GM12873 (cell line): ENCODE measurements around the gene TXNDC11.

Source experiments
- TF ChIP-seq, protein P1 (sequence below): IDR thresholded peaks from 2 replicates; pipeline ENCODE4 v1.5.1; 2012; ENCODE audit warnings: low read depth, mild to moderate bottlenecking, moderate library complexity, low read length, control low read depth; ENCODE audit not compliant: insufficient read depth; ENCODE audit errors: missing control alignments

Gene TXNDC11

DNA sequence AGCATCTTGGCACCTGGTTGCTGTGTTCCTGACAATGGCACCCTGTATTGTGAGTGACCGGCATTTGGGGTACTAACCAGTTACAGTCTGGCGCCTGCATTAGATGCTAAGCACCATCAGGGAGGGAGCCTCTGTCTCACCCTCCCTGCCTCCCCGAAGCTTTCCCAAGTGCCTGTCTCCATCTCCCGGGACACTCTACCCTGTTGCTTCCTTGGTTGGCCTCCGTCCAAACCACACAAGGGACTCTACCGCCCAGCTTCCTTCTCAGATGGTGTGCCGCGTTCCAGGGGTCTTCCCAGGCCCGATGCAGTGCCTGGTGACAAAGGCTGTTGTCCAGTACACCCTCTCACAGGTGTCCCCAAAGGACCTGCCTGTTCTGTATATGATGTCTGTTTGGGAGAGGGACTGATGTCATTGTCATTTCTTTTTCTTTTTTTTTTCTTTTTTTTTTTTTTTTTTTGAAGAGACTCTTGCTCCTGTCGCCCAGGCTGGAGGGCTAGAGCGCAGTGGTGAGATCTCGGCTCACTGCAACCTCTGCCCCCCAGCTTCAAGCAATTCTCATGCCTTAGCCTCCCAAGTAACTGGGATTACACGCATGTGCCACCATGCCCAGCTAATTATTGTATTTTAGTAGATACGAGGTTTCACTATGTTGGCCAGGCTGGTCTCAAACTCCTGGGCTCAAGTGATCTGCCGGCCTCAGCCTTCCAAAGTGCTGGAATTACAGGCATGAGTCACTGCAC lies 67.7 kb downstream of the TXNDC11 start:
- TF ChIP-seq, protein P1, sequence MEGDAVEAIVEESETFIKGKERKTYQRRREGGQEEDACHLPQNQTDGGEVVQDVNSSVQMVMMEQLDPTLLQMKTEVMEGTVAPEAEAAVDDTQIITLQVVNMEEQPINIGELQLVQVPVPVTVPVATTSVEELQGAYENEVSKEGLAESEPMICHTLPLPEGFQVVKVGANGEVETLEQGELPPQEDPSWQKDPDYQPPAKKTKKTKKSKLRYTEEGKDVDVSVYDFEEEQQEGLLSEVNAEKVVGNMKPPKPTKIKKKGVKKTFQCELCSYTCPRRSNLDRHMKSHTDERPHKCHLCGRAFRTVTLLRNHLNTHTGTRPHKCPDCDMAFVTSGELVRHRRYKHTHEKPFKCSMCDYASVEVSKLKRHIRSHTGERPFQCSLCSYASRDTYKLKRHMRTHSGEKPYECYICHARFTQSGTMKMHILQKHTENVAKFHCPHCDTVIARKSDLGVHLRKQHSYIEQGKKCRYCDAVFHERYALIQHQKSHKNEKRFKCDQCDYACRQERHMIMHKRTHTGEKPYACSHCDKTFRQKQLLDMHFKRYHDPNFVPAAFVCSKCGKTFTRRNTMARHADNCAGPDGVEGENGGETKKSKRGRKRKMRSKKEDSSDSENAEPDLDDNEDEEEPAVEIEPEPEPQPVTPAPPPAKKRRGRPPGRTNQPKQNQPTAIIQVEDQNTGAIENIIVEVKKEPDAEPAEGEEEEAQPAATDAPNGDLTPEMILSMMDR: no peak

DNA sequence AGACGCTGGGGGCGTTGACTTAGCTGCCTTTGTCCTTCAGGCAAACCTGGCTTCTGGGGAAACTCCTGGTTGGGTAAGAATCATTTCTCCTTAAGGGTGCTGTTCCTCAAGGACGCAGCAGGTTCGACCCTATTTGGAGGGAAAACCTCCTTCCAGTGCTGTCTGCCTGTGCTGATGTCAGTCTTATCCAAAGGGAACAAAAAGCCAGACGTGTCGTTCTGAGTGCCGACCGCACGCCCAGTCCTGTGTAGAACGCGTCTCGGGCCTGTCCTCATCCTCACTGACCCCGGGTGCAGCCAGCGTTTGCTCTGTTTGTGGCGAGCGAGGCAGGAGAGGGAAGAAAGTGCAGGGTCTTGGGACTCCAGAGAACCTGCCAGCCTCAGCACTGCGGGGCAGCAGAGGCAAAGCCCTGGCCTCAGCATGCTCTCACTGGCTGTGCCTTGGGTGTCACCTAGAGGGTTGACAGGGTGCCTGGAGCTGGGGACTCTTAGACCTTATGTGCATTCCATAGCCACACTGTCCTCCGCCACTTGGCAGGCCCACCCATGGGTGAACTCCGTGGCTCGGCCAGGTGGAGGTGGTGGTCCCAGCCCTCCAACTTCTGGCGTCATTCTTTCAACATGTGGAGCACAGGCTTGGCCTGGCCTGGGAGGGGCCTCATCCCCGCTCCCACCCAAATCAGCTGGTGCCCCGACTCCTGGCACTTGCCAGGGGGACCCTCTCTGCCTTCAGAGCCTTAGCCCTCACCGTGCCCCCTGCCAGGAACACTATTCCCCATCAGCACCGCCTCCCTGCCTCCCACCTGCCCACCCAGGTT lies 68.4 kb downstream of the TXNDC11 start:
- TF ChIP-seq, protein P1: no peak

DNA sequence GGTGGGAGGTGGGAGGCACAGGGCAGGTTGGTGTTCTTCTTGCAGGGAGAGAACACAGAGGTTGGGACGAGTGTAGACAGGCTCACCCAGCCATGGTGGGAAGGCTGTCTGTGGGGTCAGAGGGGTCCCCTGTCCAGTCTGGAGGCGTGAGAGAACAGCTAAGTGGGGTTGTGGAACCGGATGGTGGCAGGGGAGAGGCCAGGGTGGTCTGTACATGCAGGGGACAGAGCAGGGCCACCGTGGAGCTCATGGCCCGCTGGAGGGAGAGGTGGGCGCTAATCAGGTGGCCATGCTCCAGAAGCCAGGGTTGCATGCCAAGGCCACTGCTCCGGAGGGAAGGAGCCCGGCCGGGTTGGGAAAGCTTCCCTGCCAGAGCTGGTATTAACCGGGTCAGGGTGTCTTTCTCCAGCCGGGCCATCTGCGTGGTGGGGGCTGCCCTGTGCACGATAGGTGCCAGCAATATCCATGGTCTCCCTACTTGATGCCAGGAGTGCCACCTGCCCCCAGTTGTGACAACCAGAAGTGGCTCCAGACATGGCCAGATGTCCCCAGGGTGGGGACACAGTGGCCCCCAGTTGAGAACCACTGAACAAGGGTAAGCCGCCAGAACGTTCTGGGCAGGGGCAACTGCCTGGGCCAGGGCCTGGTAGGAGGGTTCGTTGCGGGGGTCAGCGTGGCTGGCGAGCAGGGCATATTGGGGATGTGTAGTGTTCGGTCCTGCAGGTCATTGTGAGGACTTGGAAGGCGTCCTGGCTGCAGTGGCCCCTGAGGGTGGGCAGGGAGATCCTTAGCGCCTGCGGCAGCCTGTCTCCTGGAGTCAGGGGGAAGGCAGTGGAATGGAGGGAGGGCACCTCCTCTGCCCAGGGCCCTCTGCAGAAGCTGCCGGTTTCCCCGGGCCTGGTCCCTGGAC lies 69.3 kb downstream of the TXNDC11 start:
- TF ChIP-seq, protein P1: no peak

DNA sequence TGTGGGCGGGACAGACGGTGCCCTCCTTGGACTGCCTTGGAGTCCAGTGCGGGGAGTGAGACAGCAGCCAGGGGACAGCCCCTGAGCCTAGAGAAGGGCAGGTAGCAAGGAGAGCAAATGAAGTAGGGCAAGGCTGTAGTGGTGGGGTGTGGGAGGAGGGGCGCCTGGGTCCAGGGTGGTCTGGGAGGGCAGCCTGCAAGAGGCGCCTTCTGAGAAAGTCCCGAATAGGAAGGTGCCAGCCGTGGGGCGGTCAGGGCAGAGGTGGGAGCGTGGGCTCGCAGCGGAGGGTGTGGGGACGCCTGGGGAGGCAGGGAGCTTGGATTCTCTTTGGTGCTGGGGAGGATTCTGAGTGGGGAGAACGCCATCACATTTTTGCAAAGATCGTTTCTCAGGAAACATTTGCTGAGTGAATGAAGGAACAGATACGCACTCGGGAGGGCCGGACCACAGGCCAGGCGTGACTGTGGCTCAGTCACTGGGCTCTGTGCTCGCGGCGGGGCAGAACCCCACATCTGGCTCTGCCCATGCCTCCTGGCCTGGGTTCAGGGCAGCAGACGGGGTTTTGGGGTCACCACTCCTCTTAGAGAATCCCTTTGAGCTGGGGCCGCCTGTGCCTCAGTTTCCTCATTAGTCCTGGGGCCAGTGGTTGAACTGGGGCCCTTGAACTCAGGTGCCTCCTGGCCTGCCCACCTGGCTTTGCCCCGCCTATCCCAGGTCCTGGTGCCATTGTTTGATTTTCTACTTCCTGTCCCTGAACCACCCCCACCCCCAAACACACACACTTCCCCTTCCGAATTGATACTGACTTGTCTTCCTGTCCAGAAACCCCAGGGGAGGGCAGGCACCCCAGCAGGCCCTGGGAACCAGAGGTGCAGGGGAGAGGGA lies 70.2 kb downstream of the TXNDC11 start:
- TF ChIP-seq, protein P1: no peak

DNA sequence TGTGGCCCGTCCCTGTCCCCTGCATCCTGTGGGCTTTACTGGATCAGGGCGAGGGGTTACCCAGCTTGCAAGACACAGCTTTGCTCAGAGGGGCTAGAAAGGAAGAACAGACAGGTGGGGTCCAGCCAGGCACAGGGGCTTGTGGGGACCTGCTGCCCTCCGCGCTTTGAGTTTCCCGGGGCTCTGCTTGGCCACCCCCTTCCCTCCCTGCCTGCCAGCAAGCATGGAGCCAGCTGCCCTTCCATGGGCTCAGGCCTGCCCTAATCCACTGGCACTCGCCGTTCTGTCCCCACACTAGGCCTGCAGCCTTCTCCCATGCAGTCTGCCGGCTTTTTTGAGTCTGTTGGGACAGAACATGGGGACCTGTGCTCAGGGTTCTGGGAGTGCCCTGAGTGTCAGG lies 71.0 kb downstream of the TXNDC11 start:
- TF ChIP-seq, protein P1: no peak

DNA sequence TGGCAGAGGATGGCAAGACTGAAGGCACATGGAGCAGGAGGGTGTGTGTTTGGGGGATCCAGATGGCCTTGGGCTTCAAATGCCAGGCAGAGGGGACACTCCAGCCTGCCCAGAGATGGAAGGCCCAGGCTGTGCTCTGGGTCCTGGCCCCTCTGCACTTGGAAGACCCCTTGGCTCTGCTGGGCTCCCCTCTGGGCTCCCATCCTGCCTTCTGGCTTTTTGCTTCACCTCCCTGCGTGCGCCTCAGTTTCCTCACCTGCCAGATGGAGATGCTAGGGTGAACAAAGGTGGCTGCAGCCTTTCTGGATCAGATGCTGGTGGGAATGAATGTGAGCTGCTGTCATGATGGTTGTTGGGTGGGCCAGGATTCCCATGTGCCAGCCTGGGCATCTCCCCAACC lies 71.4 kb downstream of the TXNDC11 start:
- TF ChIP-seq, protein P1: no peak
